IPS-NIHi11 (cell line): ENCODE data around the gene IL13.

Experiments
- DNase-seq: peaks from one replicate; pipeline ENCODE4 v3.0.0; 2012; ENCODE audit warnings: mixed read lengths, low spot score

The IL13 gene

GRCh38 chr5:132655821-132656773 is 1.9 kb upstream of the IL13 start:
- DNase-seq: peak; percentile 76

GRCh38 chr5:132656774-132657355 is 1.1 kb upstream of the IL13 start:
- DNase-seq: no peak

- no peak for DNase-seq
Observed at GRCh38 chr5:132658381-132659302, 669 bp downstream of the IL13 start.

- DNase-seq: no peak
Observed at GRCh38 chr5:132659598-132660493, 1.9 kb downstream of the IL13 start.

GRCh38 chr5:132661231-132662003 is 3.4 kb downstream of the IL13 start:
- no peak for DNase-seq

GRCh38 chr5:132662004-132662401 is 4.0 kb downstream of the IL13 start:
- DNase-seq: no peak

GRCh38 chr5:132662925-132663770 is 5.2 kb downstream of the IL13 start:
- peak; percentile 48 for DNase-seq

GRCh38 chr5:132663771-132664695 is 6.1 kb downstream of the IL13 start:
- DNase-seq: no peak

- no peak for DNase-seq
Observed at GRCh38 chr5:132664696-132665209, 6.8 kb downstream of the IL13 start.

- no peak for DNase-seq
Observed at GRCh38 chr5:132665574-132666080, 7.7 kb downstream of the IL13 start.

- DNase-seq: no peak
Observed at GRCh38 chr5:132666310-132667123, 8.5 kb downstream of the IL13 start.

GRCh38 chr5:132667309-132667708 is 9.3 kb downstream of the IL13 start:
- DNase-seq: no peak

- no peak for DNase-seq
Observed at GRCh38 chr5:132667761-132668705, 10.1 kb downstream of the IL13 start.

GRCh38 chr5:132668706-132669454 is 10.9 kb downstream of the IL13 start:
- no peak for DNase-seq

- DNase-seq: no peak
Observed at GRCh38 chr5:132669455-132669820, 11.5 kb downstream of the IL13 start.
